Stimulated activated memory B cell treated with anti-CD40 and anti-IgM and Interleukin-4, amounts not matched to agents 10 μg/mL and 1 μg/mL and 100 μg/mL, for 72 hours (primary cell): ENCODE results near the gene PHYKPL.

ENCODE experiments used
- ATAC-seq: fragments of 150-1000 bp; cut with Tn5 transposase; 2 replicates; pipeline ENCODE4 v1.10.0; 2021
- H3K27ac Mint-ChIP-seq: one replicate; pipeline ENCODE4 v1.8.0; 2022; ENCODE audit warnings: mild to moderate bottlenecking, mixed read lengths
- H3K27me3 Mint-ChIP-seq: one replicate; pipeline ENCODE4 v1.8.0; 2022; ENCODE audit warnings: mixed read lengths
- H3K36me3 Mint-ChIP-seq: one replicate; pipeline ENCODE4 v1.8.0; 2022; ENCODE audit warnings: mixed read lengths
- H3K4me1 Mint-ChIP-seq: one replicate; pipeline ENCODE4 v1.8.0; 2022; ENCODE audit warnings: mixed read lengths
- H3K4me3 Mint-ChIP-seq: one replicate; pipeline ENCODE4 v1.8.0; 2022; ENCODE audit warnings: mild to moderate bottlenecking, moderate library complexity, mixed read lengths
- H3K9me3 Mint-ChIP-seq: one replicate; pipeline ENCODE4 v1.8.0; 2022; ENCODE audit warnings: mixed read lengths

PHYKPL gene

GRCh38 chr5:178225174-178225573, 7.4 kb downstream of the PHYKPL start:
- Mint-ChIP-seq H3K9me3 (no peaks in the 10 kb centered on the region), H3K27me3 (no peaks in the 10 kb centered on the region), H3K4me3 (no peak overlapping the region), H3K4me1 (peaks cover 74% of the 10 kb centered on the region), H3K27ac (no peak overlapping the region), H3K36me3 (peaks cover 79% of the 10 kb centered on the region)
- ATAC-seq: no peak

DNA sequence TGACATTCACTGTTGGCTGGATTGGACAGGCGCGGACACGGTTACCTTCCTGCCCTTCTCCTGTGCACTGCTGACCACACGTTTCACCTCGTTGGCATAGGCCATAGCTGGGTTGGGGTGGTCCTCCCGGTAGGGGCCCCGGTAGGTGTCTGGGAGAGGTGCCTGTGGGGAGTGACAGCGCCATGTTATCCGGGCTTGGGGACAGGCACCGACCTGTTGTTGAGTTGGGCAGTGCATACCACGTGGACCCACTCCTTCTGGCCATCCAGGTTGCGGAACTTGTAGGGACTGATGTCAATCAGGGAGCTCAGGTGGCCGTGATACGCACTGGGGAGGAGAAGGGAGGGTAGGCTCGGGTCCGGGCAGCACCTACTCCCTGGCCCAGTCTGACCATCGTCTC, 8.2 kb downstream of the PHYKPL start:
- H3K4me1 Mint-ChIP-seq: peaks cover 66% of the 10 kb centered on the region
- ATAC-seq: no peak
- H3K27me3 Mint-ChIP-seq: no peaks in the 10 kb centered on the region
- peaks cover 76% of the 10 kb centered on the region for H3K36me3 Mint-ChIP-seq
- H3K9me3 Mint-ChIP-seq: no peaks in the 10 kb centered on the region
- no peak overlapping the region for H3K4me3 Mint-ChIP-seq
- no peak overlapping the region for H3K27ac Mint-ChIP-seq

DNA sequence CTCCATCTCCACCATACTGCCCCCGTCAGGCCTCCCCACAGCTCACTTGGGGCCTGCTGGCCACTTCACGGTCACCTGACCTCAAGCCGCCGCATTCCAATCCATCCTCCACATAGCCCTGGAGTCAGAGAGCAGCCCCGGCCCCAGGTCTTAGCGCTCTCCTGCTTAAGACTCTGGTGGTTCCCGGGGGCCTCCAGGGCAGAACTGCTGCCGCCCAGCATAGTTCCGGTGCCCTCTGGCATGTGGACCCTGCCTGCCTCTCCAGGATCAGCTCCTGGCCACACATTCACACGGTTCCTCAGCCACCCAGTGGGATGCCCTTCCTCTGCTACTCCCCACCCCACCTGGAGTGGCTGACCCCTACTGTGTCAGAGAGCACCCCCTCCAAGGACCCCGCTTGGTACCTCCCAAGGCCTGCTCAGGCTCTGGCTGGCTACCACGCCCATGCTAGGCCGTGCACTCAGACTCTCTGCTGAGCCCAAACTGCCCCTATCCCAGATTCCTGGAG, 8.7 kb downstream of the PHYKPL start:
- Mint-ChIP-seq H3K9me3 (no peaks in the 10 kb centered on the region), H3K27ac (peak overlapping the region; percentile 40), H3K4me1 (peaks cover 61% of the 10 kb centered on the region), H3K4me3 (no peak overlapping the region), H3K36me3 (peaks cover 76% of the 10 kb centered on the region), H3K27me3 (no peaks in the 10 kb centered on the region)
- no peak for ATAC-seq

- no peak for ATAC-seq
- Mint-ChIP-seq H3K9me3 (no peaks in the 10 kb centered on the region), H3K27me3 (no peaks in the 10 kb centered on the region), H3K27ac (peak overlapping the region; percentile 40), H3K4me3 (no peak overlapping the region), H3K36me3 (peaks cover 76% of the 10 kb centered on the region), H3K4me1 (peaks cover 55% of the 10 kb centered on the region)
Measured at GRCh38 chr5:178223196-178223773, 9.3 kb downstream of the PHYKPL start.

GRCh38 chr5:178222292-178222691, 10.3 kb downstream of the PHYKPL start:
- H3K27me3 Mint-ChIP-seq: no peaks in the 10 kb centered on the region
- H3K4me3 Mint-ChIP-seq: no peak overlapping the region
- H3K36me3 Mint-ChIP-seq: peaks cover 71% of the 10 kb centered on the region
- ATAC-seq: no peak
- H3K4me1 Mint-ChIP-seq: peaks cover 45% of the 10 kb centered on the region
- peak overlapping the region; percentile 20 for H3K27ac Mint-ChIP-seq
- H3K9me3 Mint-ChIP-seq: no peaks in the 10 kb centered on the region

DNA sequence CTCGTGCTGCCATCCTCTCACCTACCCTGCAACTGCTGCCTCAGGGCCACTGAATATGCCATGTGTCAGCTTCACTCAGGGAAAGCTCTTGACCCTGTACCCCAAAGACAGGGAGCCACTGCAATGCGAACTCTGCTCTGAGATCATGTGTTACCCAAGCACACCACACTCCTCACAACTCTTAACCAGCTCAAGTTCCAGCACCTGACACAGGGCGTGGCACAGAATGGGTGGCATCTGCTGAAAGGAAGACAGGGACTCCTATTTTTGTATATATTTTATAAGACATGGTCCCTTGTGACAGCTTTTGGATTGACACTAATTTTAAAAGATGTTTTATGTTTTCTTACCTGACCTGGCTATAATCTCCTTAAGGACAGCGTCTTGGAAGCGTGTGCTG, 10.7 kb downstream of the PHYKPL start:
- Mint-ChIP-seq H3K27me3 (no peaks in the 10 kb centered on the region), H3K4me3 (no peak overlapping the region), H3K36me3 (peaks cover 71% of the 10 kb centered on the region), H3K9me3 (no peaks in the 10 kb centered on the region), H3K4me1 (peaks cover 41% of the 10 kb centered on the region), H3K27ac (peak overlapping the region; percentile 20)
- no peak for ATAC-seq

DNA sequence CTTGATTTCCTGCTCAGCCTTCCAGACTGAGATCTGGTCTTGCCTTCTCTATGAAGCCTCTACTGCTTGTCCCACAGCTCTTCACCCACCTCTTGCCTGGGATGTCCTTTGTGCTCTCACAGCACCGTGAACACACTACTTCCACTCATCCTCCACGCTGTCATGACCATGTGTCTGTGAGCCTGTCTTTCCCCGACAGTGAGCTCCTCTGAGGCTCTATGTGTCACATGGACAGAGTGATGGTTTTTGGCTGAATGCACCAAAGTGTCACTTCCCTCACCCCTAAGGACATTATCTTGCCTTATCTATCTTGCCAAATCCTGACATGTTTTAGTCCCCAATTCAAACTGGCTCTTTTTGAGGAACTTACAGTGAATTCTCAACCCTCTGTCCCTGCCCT, 11.3 kb downstream of the PHYKPL start:
- Mint-ChIP-seq H3K27me3 (no peaks in the 10 kb centered on the region), H3K27ac (peak overlapping the region; percentile 20), H3K36me3 (peaks cover 72% of the 10 kb centered on the region), H3K9me3 (no peaks in the 10 kb centered on the region), H3K4me3 (no peak overlapping the region), H3K4me1 (peaks cover 42% of the 10 kb centered on the region)
- no peak for ATAC-seq

DNA sequence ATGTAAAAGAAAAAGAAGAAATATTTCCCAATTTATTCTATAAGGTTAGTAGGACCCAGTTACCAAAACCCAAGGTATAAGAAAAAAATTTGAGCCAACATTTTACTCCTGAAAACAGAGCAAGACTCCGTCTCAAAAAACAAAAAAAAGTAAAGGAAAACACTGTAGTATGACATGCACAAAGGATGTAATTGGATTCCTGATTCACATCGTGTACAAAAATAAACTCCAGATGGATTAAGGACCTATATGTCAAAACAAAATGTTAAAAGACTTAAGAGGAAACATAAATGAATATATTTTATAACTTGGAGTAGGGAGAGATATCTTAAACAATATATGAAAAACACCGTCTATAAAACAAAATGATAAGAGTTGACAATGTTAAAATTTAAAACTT, 13.8 kb downstream of the PHYKPL start:
- Mint-ChIP-seq H3K4me1 (peaks cover 54% of the 10 kb centered on the region), H3K9me3 (no peaks in the 10 kb centered on the region), H3K27me3 (no peaks in the 10 kb centered on the region), H3K27ac (no peak overlapping the region), H3K36me3 (peaks cover 63% of the 10 kb centered on the region), H3K4me3 (no peak overlapping the region)
- no peak for ATAC-seq

- ATAC-seq: no peak
- no peak overlapping the region for H3K27ac Mint-ChIP-seq
- H3K9me3 Mint-ChIP-seq: no peaks in the 10 kb centered on the region
- no peak overlapping the region for H3K4me3 Mint-ChIP-seq
- H3K36me3 Mint-ChIP-seq: peaks cover 63% of the 10 kb centered on the region
- H3K4me1 Mint-ChIP-seq: peaks cover 54% of the 10 kb centered on the region
- H3K27me3 Mint-ChIP-seq: no peaks in the 10 kb centered on the region
Measured at GRCh38 chr5:178218237-178218776, 14.3 kb downstream of the PHYKPL start.

- Mint-ChIP-seq H3K27me3 (no peaks in the 10 kb centered on the region), H3K4me1 (peaks cover 48% of the 10 kb centered on the region), H3K36me3 (peaks cover 66% of the 10 kb centered on the region), H3K9me3 (no peaks in the 10 kb centered on the region), H3K27ac (peak overlapping the region; percentile 63), H3K4me3 (no peak overlapping the region)
- ATAC-seq: no peak
Measured at GRCh38 chr5:178216779-178217178, 15.8 kb downstream of the PHYKPL start.

GRCh38 chr5:178216088-178216534, 16.5 kb downstream of the PHYKPL start:
- peak; percentile 70 for ATAC-seq
- H3K9me3 Mint-ChIP-seq: no peaks in the 10 kb centered on the region
- H3K27ac Mint-ChIP-seq: peak overlapping the region; percentile 63
- no peaks in the 10 kb centered on the region for H3K27me3 Mint-ChIP-seq
- peaks cover 66% of the 10 kb centered on the region for H3K36me3 Mint-ChIP-seq
- peaks cover 46% of the 10 kb centered on the region for H3K4me1 Mint-ChIP-seq
- peak overlapping the region; percentile 40 for H3K4me3 Mint-ChIP-seq

- peaks cover 63% of the 10 kb centered on the region for H3K36me3 Mint-ChIP-seq
- peak overlapping the region; percentile 63 for H3K27ac Mint-ChIP-seq
- no peaks in the 10 kb centered on the region for H3K27me3 Mint-ChIP-seq
- H3K4me1 Mint-ChIP-seq: peaks cover 41% of the 10 kb centered on the region
- no peak for ATAC-seq
- no peak overlapping the region for H3K4me3 Mint-ChIP-seq
- H3K9me3 Mint-ChIP-seq: no peaks in the 10 kb centered on the region
Measured at GRCh38 chr5:178215280-178216002, 17.2 kb downstream of the PHYKPL start.

GRCh38 chr5:178214160-178214803, 18.3 kb downstream of the PHYKPL start:
- peaks cover 51% of the 10 kb centered on the region for H3K4me1 Mint-ChIP-seq
- H3K9me3 Mint-ChIP-seq: no peaks in the 10 kb centered on the region
- H3K4me3 Mint-ChIP-seq: no peak overlapping the region
- H3K27me3 Mint-ChIP-seq: no peaks in the 10 kb centered on the region
- no peak for ATAC-seq
- H3K36me3 Mint-ChIP-seq: peaks cover 68% of the 10 kb centered on the region
- peak overlapping the region; percentile 63 for H3K27ac Mint-ChIP-seq

DNA sequence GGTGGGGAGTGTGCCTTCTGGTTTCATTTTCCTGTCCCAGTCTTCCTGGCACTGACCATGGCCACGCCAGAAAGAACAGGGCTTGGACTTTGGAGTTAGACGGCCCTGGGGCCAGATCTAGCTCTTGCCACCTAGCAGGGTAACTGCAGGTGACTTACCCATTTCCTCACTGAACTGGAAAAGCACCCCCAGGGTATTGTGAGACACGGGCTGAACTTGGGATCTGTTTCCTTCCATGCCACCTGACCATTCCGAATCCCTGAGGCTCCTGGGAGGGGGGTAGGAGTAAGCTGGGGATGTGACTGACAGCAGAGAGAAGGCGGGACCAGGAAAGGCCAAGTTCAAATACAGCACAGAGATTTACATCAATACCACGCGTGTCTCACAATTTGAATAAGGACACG, 18.9 kb downstream of the PHYKPL start:
- Mint-ChIP-seq H3K36me3 (peaks cover 68% of the 10 kb centered on the region), H3K27ac (peak overlapping the region; percentile 48), H3K27me3 (no peaks in the 10 kb centered on the region), H3K4me1 (peaks cover 53% of the 10 kb centered on the region), H3K9me3 (no peaks in the 10 kb centered on the region), H3K4me3 (peak overlapping the region; percentile 15)
- ATAC-seq: no peak

- no peak for ATAC-seq
- no peaks in the 10 kb centered on the region for H3K27me3 Mint-ChIP-seq
- peaks cover 56% of the 10 kb centered on the region for H3K4me1 Mint-ChIP-seq
- H3K4me3 Mint-ChIP-seq: no peak overlapping the region
- no peaks in the 10 kb centered on the region for H3K9me3 Mint-ChIP-seq
- peaks cover 68% of the 10 kb centered on the region for H3K36me3 Mint-ChIP-seq
- peak overlapping the region; percentile 48 for H3K27ac Mint-ChIP-seq
Measured at GRCh38 chr5:178213003-178213461, 19.6 kb downstream of the PHYKPL start.
